Activated CD4-positive, alpha-beta T cell treated with anti-CD3 and anti-CD28 coated beads for 36 hours (primary cell): Measurements from ENCODE around the gene ZNHIT6. TPM values are rescaled to one million over a fixed set of nuclear protein-coding genes. Genes with fewer than 3 reads are reported as not detected.

Source experiments
- ATAC-seq: fragments of 200-7000 bp; cut with Tn5 transposase; one replicate; pipeline ENCODE4 v1.10.0; 2021; ENCODE audit warnings: mild to moderate bottlenecking, moderate library complexity
- CTCF ChIA-PET: fragments of 350-600 bp; sonication (Branson Sonifier 250); formaldehyde crosslinking; loops from one replicate; lab custom pipeline; 2021; ENCODE audit warnings: antibody characterized with exemption; lab: Charles Lee
- POLR2A ChIA-PET: fragments of 350-600 bp; sonication (Branson Sonifier 250); formaldehyde crosslinking; loops from one replicate; lab custom pipeline; 2021; ENCODE audit warnings: antibody characterized with exemption, inconsistent platforms; lab: Charles Lee
- DNase-seq: peaks from one replicate; pipeline ENCODE4 v3.0.0-alpha.2; 2020
- H3K27ac Mint-ChIP-seq: one replicate; pipeline ENCODE4 v1.8.0; 2021; ENCODE audit warnings: mixed read lengths
- H3K27me3 Mint-ChIP-seq: one replicate; pipeline ENCODE4 v1.8.0; 2021; ENCODE audit warnings: mixed read lengths
- H3K36me3 Mint-ChIP-seq: one replicate; pipeline ENCODE4 v1.8.0; 2021; ENCODE audit warnings: low read depth, mixed read lengths
- H3K4me1 Mint-ChIP-seq: one replicate; pipeline ENCODE4 v1.8.0; 2021; ENCODE audit warnings: mixed read lengths
- H3K4me3 Mint-ChIP-seq: one replicate; pipeline ENCODE4 v1.8.0; 2021; ENCODE audit warnings: mild to moderate bottlenecking, moderate library complexity, mixed read lengths
- H3K9me3 Mint-ChIP-seq: one replicate; pipeline ENCODE4 v1.8.0; 2021; ENCODE audit warnings: low read depth, mixed read lengths
- intact Hi-C, 2 experiments: fragments of 100-400 bp; cut with DNase I in 1 of 2; cut with micrococcal nuclease in 1 of 2; formaldehyde crosslinking; loops; one replicate each; pipeline versions ENCODE4 v1.14.2 to v1.15.1; 2022 to 2024; cut with DNase I, micrococcal nuclease
- total RNA-seq, 2 experiments: library from RNA; stranded (reverse); gene quantifications; one replicate each; pipeline ENCODE4 v1.2.3, GENCODE V29; 2021

Gene ZNHIT6
- total RNA-seq, 2 experiments from 2014 or later = 20.7 to 23.8 TPM

DNA sequence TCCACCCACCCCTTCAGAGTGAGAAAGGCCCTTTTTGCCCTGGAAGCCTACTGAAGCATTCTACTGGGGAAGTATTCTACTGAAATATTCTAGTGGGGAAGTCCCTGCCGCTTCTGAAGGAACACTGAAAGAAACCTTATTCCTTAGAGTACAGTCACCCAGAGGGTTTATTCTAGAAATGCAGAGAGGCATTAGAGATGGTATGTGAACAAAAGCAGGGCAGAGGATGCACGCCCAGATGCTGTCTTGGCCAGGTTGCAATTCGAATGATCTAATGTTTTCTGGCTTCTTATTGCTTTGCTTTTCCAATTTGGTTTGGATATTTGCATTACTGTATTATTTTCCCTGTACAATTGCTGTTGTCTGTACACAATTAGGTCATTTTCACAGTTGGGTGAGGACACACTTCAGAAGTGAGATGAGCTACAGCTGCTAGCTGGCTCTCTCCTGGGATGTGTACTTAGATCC, 90.6 kb downstream of the ZNHIT6 start:
- H3K4me3 Mint-ChIP-seq = no peak overlapping the region
- H3K27me3 Mint-ChIP-seq = no peaks in the 10 kb centered on the region
- H3K4me1 Mint-ChIP-seq = no peaks in the 10 kb centered on the region
- intact Hi-C loops = no loop called here
- no peak overlapping the region for H3K27ac Mint-ChIP-seq
- no peak for DNase-seq
- H3K9me3 Mint-ChIP-seq = peaks cover 22% of the 10 kb centered on the region
- ATAC-seq = no peak
- ChIA-PET CTCF (no interaction called here), POLR2A (no interaction called here)
- H3K36me3 Mint-ChIP-seq = peaks cover 42% of the 10 kb centered on the region

DNA sequence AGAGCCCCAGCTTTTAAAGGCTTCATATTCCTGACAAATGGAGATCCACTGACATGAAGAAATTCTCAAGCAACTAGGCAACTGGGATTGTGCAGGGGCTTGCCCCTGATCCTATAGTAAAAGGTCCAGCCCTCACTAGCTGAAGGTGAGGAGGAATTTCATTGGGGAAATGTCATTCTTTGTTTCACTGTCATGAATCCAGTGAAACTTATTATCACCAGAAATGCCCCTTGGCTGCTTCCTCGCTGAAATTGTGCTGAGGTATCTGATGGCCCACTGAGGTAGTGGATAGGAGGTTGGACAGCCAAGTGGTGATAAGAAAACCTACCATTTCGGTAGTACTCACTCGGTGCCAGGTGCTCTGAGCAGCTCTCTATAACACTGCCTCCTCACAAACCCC, 91.5 kb downstream of the ZNHIT6 start:
- ChIA-PET CTCF (no interaction called here), POLR2A (no interaction called here)
- Mint-ChIP-seq H3K9me3 (peaks cover 13% of the 10 kb centered on the region), H3K4me3 (no peak overlapping the region), H3K36me3 (peaks cover 33% of the 10 kb centered on the region), H3K27me3 (no peaks in the 10 kb centered on the region), H3K27ac (no peak overlapping the region), H3K4me1 (no peaks in the 10 kb centered on the region)
- intact Hi-C loops = no loop called here
- ATAC-seq (no peak), DNase-seq (no peak)

DNA sequence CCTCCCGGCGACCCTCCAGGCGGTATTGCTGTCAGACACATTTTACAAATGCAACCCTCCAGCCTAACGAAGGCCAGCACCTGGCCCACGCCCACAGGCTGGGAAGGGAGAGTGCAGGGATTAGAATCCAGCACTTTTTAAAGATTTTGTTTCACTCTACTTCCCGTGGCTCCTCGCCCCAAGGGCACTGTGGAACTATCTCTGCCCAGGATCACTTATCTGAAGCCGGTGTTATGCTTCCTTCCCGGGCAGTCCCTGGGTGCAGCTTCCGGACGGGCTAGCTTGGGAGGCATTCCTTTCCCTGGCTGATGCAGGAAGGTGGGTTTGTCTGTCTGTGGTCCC, 91.9 kb downstream of the ZNHIT6 start:
- no peak for ATAC-seq
- intact Hi-C loops = no loop called here

DNA sequence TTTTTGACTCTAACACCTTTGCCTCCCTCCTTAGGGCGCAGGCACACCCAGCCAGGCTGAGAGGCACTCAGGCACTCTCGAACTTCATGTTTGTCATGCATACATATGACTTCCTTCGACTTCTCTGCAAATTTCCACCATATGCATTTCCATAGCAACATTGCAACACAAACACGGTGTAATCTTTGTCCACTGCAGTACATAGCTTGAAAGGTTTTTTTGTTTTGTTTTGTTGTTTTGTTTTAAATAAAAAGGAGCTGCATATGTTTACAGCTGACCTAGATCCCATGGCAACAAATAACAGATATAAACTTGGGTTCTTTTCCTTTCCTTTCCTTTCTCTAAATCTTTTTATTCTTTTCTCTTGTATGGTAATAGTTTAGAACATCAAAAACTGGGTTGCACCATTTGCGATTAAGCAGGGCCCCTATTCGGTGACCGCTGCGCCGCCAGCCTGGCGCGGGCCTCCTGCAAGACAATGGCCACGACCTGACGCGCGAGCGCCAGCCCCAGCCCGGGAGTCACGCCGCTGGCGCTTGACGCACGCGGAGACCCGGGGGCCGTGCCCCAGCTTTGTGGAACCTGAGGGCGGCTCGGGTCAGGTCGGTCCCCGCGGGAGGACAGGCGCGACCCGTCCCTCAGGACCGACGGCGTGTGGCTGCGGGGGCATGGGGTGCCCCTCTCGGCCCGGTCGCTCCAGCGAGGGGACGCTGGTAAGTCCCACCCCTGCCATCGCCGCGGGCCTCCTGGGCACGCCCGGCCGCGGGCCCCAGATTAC, 92.5 kb downstream of the ZNHIT6 start:
- no peak overlapping the region for H3K4me3 Mint-ChIP-seq
- H3K9me3 Mint-ChIP-seq = peaks cover 7% of the 10 kb centered on the region
- H3K27me3 Mint-ChIP-seq = no peaks in the 10 kb centered on the region
- DNase-seq (no peak), ATAC-seq (no peak)
- intact Hi-C loops = no loop called here
- ChIA-PET CTCF (no interaction called here), POLR2A (no interaction called here)
- H3K4me1 Mint-ChIP-seq = no peaks in the 10 kb centered on the region
- peaks cover 26% of the 10 kb centered on the region for H3K36me3 Mint-ChIP-seq
- no peak overlapping the region for H3K27ac Mint-ChIP-seq

More for the DNA sequence above, 91.9 kb downstream of the ZNHIT6 start:
- H3K4me3 Mint-ChIP-seq = no peak overlapping the region
- peaks cover 11% of the 10 kb centered on the region for H3K9me3 Mint-ChIP-seq
- no peaks in the 10 kb centered on the region for H3K27me3 Mint-ChIP-seq
- no peak overlapping the region for H3K27ac Mint-ChIP-seq
- peaks cover 32% of the 10 kb centered on the region for H3K36me3 Mint-ChIP-seq
- ChIA-PET POLR2A (no interaction called here), CTCF (no interaction called here)
- no peak for DNase-seq
- H3K4me1 Mint-ChIP-seq = no peaks in the 10 kb centered on the region

DNA sequence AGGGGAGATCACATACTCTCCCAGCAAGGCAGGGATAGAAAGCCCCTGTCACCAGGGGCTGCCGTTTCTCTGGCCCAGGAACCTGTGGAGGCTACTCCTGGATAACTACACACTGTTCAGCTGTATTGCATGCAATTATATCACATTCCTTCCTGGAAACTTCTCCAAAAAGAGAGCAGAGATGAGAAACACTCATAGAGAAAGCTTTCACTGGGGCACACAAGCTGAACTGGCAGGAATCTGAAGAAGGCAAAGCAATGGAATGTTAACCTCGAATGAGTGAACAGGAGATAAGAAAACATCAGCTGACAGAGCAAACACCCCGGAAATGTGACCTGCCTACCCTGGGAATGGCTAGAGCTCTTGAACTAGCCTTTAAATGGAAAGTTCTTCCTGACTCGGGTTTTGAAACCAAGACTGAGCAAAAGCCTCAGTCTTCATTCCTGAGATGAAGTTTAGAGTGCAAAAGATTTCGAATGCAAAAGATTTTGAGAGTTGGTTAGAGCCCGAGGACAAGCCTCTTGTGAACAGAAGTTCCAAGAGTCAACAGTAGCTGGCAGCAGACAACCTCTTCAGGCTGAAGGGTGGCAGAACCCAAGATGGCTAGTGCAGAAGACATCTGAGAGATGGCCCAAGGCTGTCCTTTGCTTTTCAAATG, 95.4 kb downstream of the ZNHIT6 start:
- Mint-ChIP-seq H3K27ac (no peak overlapping the region), H3K27me3 (no peaks in the 10 kb centered on the region), H3K9me3 (no peaks in the 10 kb centered on the region), H3K36me3 (peaks cover 10% of the 10 kb centered on the region), H3K4me1 (no peaks in the 10 kb centered on the region), H3K4me3 (no peak overlapping the region)
- ChIA-PET CTCF (no interaction called here), POLR2A (no interaction called here)
- intact Hi-C loops = loop anchor here in 1 of 2 experiments (5.0 kb wide), 1 partner anchor 79 kb away; no protein-coding TSS in a partner anchor
- ATAC-seq (no peak), DNase-seq (no peak)

DNA sequence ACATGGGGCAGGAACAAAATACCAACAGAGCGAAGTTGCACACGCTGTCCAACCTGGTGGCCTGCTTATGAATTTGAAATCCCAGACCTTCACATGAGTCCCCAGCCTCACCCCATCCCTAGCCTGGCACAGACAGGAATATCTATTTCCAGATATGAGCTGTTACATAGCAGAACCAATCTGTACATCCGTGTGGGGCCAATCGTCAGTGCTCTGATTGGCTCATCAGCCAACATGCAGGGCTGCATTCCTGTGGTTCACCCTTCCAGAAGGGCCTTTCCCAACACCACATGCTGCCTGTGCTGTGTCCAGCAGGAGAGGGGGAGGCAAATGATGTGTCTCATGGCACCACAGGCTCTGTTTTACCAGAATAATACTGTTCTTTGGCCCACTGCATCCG, 96.4 kb downstream of the ZNHIT6 start:
- ChIA-PET POLR2A (interaction anchor here (0.6 kb wide), 1 partner anchor 127 kb away, joined by 3 read pairs; no protein-coding TSS in a partner anchor), CTCF (no interaction called here)
- DNase-seq (no peak), ATAC-seq (no peak)
- Mint-ChIP-seq H3K9me3 (no peaks in the 10 kb centered on the region), H3K36me3 (peaks cover 2% of the 10 kb centered on the region), H3K27ac (no peak overlapping the region), H3K4me1 (no peaks in the 10 kb centered on the region), H3K4me3 (no peak overlapping the region), H3K27me3 (no peaks in the 10 kb centered on the region)
- intact Hi-C loops = loop anchor here in 1 of 2 experiments (5.0 kb wide), 1 partner anchor 80 kb away; no protein-coding TSS in a partner anchor

DNA sequence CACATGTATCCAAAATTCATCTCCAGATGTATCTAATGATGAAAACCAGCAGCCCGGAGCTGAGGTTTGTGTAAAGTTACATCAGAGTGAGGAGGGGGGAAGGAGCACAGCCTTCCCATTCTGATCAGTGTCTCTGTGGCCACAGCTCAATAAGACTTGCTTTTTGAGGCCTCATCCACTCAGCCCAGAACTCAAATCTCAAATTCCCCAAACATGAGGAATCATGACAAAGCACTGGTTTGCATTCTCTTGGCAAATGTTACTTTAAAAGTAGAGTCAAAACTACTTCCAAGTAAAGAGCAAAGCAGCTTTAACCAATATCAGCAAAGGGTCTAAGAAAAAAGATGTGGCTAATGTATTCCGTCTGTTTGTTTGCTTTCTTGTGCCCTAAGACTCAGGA, 96.8 kb downstream of the ZNHIT6 start:
- H3K27ac Mint-ChIP-seq = no peak overlapping the region
- no peak for ATAC-seq
- intact Hi-C loops = loop anchor here in 1 of 2 experiments (5.0 kb wide), 1 partner anchor 81 kb away; no protein-coding TSS in a partner anchor
- no peaks in the 10 kb centered on the region for H3K27me3 Mint-ChIP-seq
- ChIA-PET POLR2A (interaction anchor here (0.6 kb wide), 1 partner anchor 127 kb away, joined by 3 read pairs; no protein-coding TSS in a partner anchor), CTCF (no interaction called here)
- H3K36me3 Mint-ChIP-seq = no peaks in the 10 kb centered on the region
- no peak for DNase-seq
- H3K9me3 Mint-ChIP-seq = no peaks in the 10 kb centered on the region
- H3K4me1 Mint-ChIP-seq = no peaks in the 10 kb centered on the region
- no peak overlapping the region for H3K4me3 Mint-ChIP-seq

DNA sequence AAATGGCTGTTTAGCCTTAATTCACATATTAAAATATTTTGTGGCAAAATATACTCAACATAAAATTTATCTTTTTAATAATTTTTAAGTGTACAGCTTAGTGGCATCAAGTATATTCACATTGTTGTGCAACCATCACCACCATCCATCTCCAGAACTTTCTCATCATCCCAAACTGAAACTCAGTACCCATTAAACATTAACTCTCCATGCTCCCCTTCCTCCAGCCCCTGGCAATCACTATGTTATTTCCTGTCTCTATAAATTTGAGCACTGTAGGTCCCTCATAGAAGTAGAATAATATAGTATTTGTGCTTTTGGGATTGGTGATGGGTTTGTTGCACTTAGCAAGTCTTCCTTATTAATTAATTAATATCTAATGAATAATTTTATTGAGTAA, 98.3 kb downstream of the ZNHIT6 start:
- H3K27me3 Mint-ChIP-seq = no peaks in the 10 kb centered on the region
- no peak overlapping the region for H3K27ac Mint-ChIP-seq
- no peak for ATAC-seq
- no peak overlapping the region for H3K4me3 Mint-ChIP-seq
- no peaks in the 10 kb centered on the region for H3K36me3 Mint-ChIP-seq
- CTCF ChIA-PET = no interaction called here
- H3K4me1 Mint-ChIP-seq = no peaks in the 10 kb centered on the region
- H3K9me3 Mint-ChIP-seq = no peaks in the 10 kb centered on the region
- POLR2A ChIA-PET = no interaction called here
- intact Hi-C loops = loop anchor here in 1 of 2 experiments (5.0 kb wide), 1 partner anchor 82 kb away; no protein-coding TSS in a partner anchor
- DNase-seq = no peak

DNA sequence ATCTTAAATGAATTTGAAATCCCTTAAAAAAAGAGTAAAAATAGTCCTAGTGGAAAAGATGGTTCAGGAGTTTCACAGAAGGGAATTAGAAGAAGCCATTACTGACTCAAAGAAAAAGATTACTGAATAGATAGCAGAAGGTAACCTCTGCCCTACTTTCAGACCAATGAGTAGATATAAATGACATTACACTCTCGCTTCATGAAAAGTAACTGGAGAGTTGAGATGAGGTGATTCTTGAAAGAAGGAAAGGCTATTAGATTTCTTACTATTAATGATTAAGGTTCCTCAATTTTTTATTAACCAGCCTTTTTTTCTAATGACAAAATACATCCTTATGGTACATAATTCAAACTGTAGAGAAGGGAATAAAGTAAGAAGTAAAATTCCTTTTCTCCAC, 99.4 kb downstream of the ZNHIT6 start:
- Mint-ChIP-seq H3K27ac (no peak overlapping the region), H3K4me1 (no peaks in the 10 kb centered on the region), H3K4me3 (no peak overlapping the region), H3K27me3 (no peaks in the 10 kb centered on the region), H3K9me3 (no peaks in the 10 kb centered on the region), H3K36me3 (no peaks in the 10 kb centered on the region)
- DNase-seq (no peak), ATAC-seq (no peak)
- intact Hi-C loops = no loop called here
- CTCF ChIA-PET = no interaction called here
- POLR2A ChIA-PET = no interaction called here

DNA sequence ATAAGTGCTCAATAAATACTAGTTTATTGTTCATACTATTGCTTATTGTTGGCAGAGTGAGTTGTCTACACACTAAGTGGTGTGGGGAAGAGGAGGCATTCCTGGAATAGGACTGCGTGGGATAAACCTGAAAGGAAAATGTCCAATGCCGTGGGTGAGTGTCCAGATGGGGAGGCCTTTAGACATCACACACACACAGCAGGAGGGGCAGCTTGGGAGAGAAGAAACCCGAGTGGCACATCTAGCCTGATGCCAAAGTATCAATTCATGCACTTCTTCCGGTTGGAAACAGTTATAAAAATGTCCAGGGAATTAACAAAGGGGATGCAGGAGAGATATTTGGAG, 100.3 kb downstream of the ZNHIT6 start:
- no peak for DNase-seq
- H3K36me3 Mint-ChIP-seq = no peaks in the 10 kb centered on the region
- intact Hi-C loops = no loop called here
- no peak for ATAC-seq
- ChIA-PET CTCF (no interaction called here), POLR2A (no interaction called here)
- no peaks in the 10 kb centered on the region for H3K27me3 Mint-ChIP-seq
- no peak overlapping the region for H3K4me3 Mint-ChIP-seq
- H3K27ac Mint-ChIP-seq = no peak overlapping the region
- no peaks in the 10 kb centered on the region for H3K4me1 Mint-ChIP-seq
- no peaks in the 10 kb centered on the region for H3K9me3 Mint-ChIP-seq

DNA sequence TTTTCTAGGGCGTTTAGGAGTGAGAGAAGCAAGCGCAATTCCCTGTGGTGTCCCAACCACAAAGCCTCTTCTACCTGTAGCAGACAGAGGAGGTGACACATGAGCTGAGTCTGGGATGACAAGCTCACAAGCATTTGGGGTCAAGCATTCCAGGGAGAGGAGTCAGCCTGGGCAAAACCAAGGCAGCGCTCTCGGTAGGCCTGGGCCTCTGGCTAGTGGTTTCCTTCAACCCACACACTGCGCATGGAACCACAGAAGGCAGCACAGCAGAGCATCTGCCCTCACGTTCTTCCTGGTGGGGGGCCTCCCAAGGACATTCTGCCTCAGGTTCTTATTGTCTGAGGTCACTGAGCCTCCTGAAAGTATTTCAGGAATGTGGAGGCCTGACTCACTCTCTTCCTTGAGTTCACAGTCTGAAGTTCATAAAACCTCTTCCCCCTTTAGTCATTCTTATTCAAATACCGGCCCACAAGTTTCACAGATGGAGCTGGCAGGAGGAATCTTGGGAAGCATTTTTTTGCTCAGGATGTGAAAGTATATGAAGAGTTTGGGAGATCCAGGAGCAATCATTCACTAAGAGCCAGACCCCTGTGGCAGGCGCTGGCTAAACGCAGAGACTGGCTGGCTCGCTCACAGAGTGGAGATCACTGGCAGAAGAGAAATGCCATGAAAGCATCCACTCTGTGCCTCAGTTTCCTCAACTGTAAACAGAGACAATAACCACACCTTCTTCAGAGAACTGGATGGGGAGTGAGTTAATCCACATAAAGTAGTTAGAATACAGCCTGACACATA, 100.9 kb downstream of the ZNHIT6 start:
- Mint-ChIP-seq H3K27ac (no peak overlapping the region), H3K27me3 (no peaks in the 10 kb centered on the region), H3K36me3 (no peaks in the 10 kb centered on the region), H3K4me1 (no peaks in the 10 kb centered on the region), H3K4me3 (no peak overlapping the region), H3K9me3 (no peaks in the 10 kb centered on the region)
- DNase-seq (no peak), ATAC-seq (no peak)
- intact Hi-C loops = no loop called here
- CTCF ChIA-PET = no interaction called here
- POLR2A ChIA-PET = no interaction called here
